K562 (cell line): ENCODE measurements around the gene DCST1. TPM values are rescaled to one million over a fixed set of nuclear protein-coding genes. Genes with fewer than 3 reads are reported as not detected.

ENCODE experiments used
- CEBPG ChIP-seq, 3 experiments: fragments of 200-800 bp in 1 of 3; sonication (Bioruptor generic) in 1 of 3; sonication (generic) in 1 of 3; formaldehyde crosslinking in 1 of 3; IDR thresholded peaks in 2 of 3; conservative IDR thresholded peaks in 1 of 3; 2 replicates each; pipeline versions ENCODE4 v1.6.1 to v1.8.0; 2016 to 2022; ENCODE audit warnings: missing compliant biosample characterization in 2 of 3, missing genetic modification characterization in 2 of 3, mild to moderate bottlenecking in 1 of 3, missing genetic modification reagents in 1 of 3
- CTBP1 ChIP-seq: fragments of 450-650 bp; IDR thresholded peaks from 2 replicates; pipeline ENCODE4 v1.6.1; 2016; ENCODE audit warnings: borderline replicate concordance
- ELF1 ChIP-seq: fragments of 200-800 bp; sonication (Bioruptor generic); IDR thresholded peaks from 2 replicates; pipeline ENCODE4 v1.6.1; 2016; ENCODE audit warnings: missing genetic modification characterization, missing compliant biosample characterization
- FOXK2 ChIP-seq, 2 experiments: fragments of 450-650 bp; IDR thresholded peaks in 1 of 2; conservative IDR thresholded peaks in 1 of 2; 2 replicates each; pipeline ENCODE4 v1.6.1; 2016; ENCODE audit warnings: low read depth in 2 of 2, mild to moderate bottlenecking in 1 of 2
- HLTF ChIP-seq: fragments of 450-650 bp; IDR thresholded peaks from 2 replicates; pipeline ENCODE4 v1.6.1; 2016
- MAZ ChIP-seq, 2 experiments: fragments of 450-650 bp in 1 of 2; sonication (generic) in 1 of 2; formaldehyde crosslinking; IDR thresholded peaks in 1 of 2; conservative IDR thresholded peaks in 1 of 2; 2 replicates each; pipeline versions ENCODE4 v1.4.0 to v1.5.0; 2020; ENCODE audit warnings: mild to moderate bottlenecking in 1 of 2, missing genetic modification reagents in 1 of 2
- NONO ChIP-seq, 2 experiments: fragments of 200-400 bp in 1 of 2; fragments of 450-650 bp in 1 of 2; formaldehyde crosslinking in 1 of 2; IDR thresholded peaks; 2 replicates each; pipeline ENCODE4 v1.6.1; 2017; ENCODE audit warnings: low read depth in 2 of 2, mild to moderate bottlenecking in 2 of 2, moderate library complexity in 2 of 2, low read length in 1 of 2
- NRF1 ChIP-seq, 2 experiments: fragments of 450-650 bp; IDR thresholded peaks in 1 of 2; conservative IDR thresholded peaks in 1 of 2; 2 replicates each; pipeline ENCODE4 v1.6.1; 2014; ENCODE audit warnings: mild to moderate bottlenecking in 2 of 2
- PHB ChIP-seq: fragments of 250-450 bp; sonication (Bioruptor Pico); IDR thresholded peaks from 2 replicates; pipeline ENCODE4 v1.5.0; 2021
- PHF8 ChIP-seq: fragments of 200-600 bp; sonication (generic); IDR thresholded peaks from 2 replicates; pipeline ENCODE4 v1.6.1; 2012; ENCODE audit warnings: mixed run types, mild to moderate bottlenecking, inconsistent platforms, low read length, moderate library complexity, borderline replicate concordance
- REST ChIP-seq, 2 experiments: fragments of 450-650 bp; formaldehyde crosslinking in 1 of 2; IDR thresholded peaks; 2 replicates each; pipeline versions ENCODE4 v1.4.0 to v1.6.1; 2014 to 2020; ENCODE audit warnings: mild to moderate bottlenecking in 2 of 2, borderline replicate concordance in 1 of 2, low read depth in 1 of 2
- ZBED1 ChIP-seq: IDR thresholded peaks from 2 replicates; pipeline ENCODE4 v1.6.1; 2014
- ZBTB1 ChIP-seq: sonication (generic); formaldehyde crosslinking; IDR thresholded peaks from 2 replicates; pipeline ENCODE4 v1.8.1; 2023; ENCODE audit warnings: missing genetic modification reagents, low read depth, mild to moderate bottlenecking, borderline replicate concordance
- ZBTB7A ChIP-seq: IDR thresholded peaks from 2 replicates; pipeline ENCODE4 v1.6.1; 2011; ENCODE audit warnings: low read depth, mild to moderate bottlenecking, low read length, moderate library complexity, borderline replicate concordance; ENCODE audit not compliant: control insufficient read depth
- ZC3H11A ChIP-seq: IDR thresholded peaks from 2 replicates; pipeline ENCODE4 v1.6.1; 2012; ENCODE audit warnings: low read depth, low read length, improper control_type of control experiment
- ZNF444 ChIP-seq: fragments of 250-450 bp; sonication (Bioruptor Pico); IDR thresholded peaks from 2 replicates; pipeline ENCODE4 v1.4.0; 2020; ENCODE audit warnings: mild to moderate bottlenecking, moderate library complexity
- ZNF551 ChIP-seq: fragments of 250-450 bp; sonication (Bioruptor Pico); IDR thresholded peaks from 2 replicates; pipeline ENCODE4 v1.5.0; 2021; ENCODE audit warnings: mild to moderate bottlenecking, moderate library complexity
- polyA plus RNA-seq, 8 experiments: library from polyadenylated mRNA; depleted of rRNA in 4 of 8; stranded (reverse) in 5 of 8; unstranded in 3 of 8; fragments of >200 nt; fragmentation: Nextera tagmentation in 2 of 8; fragmentation: Illumina TruSeq in 1 of 8; extraction: Ambion mirVana in 2 of 8; extraction: Trizol in 1 of 8; gene quantifications; 2 replicates each; pipeline versions ENCODE4 v1.2.1 to v1.2.3, GENCODE V29; 2011 to 2014; ENCODE audit warnings: inconsistent platforms in 1 of 8, missing spikeins in 1 of 8
- total RNA-seq, 7 experiments: library from RNA; depleted of rRNA in 6 of 7; stranded (reverse); fragments of >200 nt in 6 of 7; fragmentation: Illumina TruSeq in 2 of 7; extraction: Trizol in 2 of 7; gene quantifications; 2 replicates each; pipeline versions ENCODE4 v1.2.1 to v1.2.3, GENCODE V29; 2011 to 2021; ENCODE audit warnings: low replicate concordance in 1 of 7
- TF ChIP-seq, protein P1 (sequence below): fragments of 250-450 bp; sonication (Bioruptor Pico); IDR thresholded peaks from 2 replicates; pipeline ENCODE4 v1.5.0; 2021

DCST1 gene
- total and polyA plus RNA-seq, 9 of the 15 experiments (the other 6 are each of a cell fraction or from before 2014, with no cell fraction given), result not detected

- TF ChIP-seq REST (IDR thresholded peaks at IDR 0.05; ENCODE audit: borderline replicate concordance) (peak; percentile 56; the same call in 1 of the 2 replicates), REST (CRISPR knock-in tag; IDR thresholded peaks at IDR 0.05; ENCODE audit: low read depth) (no peak), PHF8 (peak; percentile 49; the same call in 1 of the 2 replicates), ZBTB1 (CRISPR knock-in tag) (0 out of 2 replicates have a peak, but pooled peaks have one; percentile 36), FOXK2 (conservative IDR thresholded peaks at IDR 0.05 in 1 of 2, IDR thresholded peaks at IDR 0.05 in 1 of 2; ENCODE audit: low read depth in 2 of 2) (no peak), ZBED1 (no peak), NRF1 (conservative IDR thresholded peaks at IDR 0.05 in 1 of 2, IDR thresholded peaks at IDR 0.05 in 1 of 2) (peak in 1 of 2 experiments; percentile 21; a peak in 1 of 4 replicates), ZNF444 (no peak), ZC3H11A (no peak), PHB (CRISPR knock-in tag) (no peak), HLTF (no peak), CTBP1 (no peak), ZNF551 (no peak), NONO (IDR thresholded peaks at IDR 0.05; ENCODE audit: low read depth in 2 of 2, low read length in 1 of 2) (no peak; a peak in 1 of 4 replicates), CEBPG (CRISPR knock-in tag; IDR thresholded peaks at IDR 0.05) (no peak), CEBPG (tag; conservative IDR thresholded peaks at IDR 0.05 in 1 of 2, IDR thresholded peaks at IDR 0.05 in 1 of 2) (no peak), ZBTB7A (peak; percentile 96), ELF1 (tag) (peak; percentile 23; the same call in 1 of the 2 replicates), MAZ (CRISPR knock-in tag; conservative IDR thresholded peaks at IDR 0.05 in 1 of 2, IDR thresholded peaks at IDR 0.05 in 1 of 2) (peak in 1 of 2 experiments; percentile 84; a peak in 1 of 4 replicates)
- TF ChIP-seq, protein P1, sequence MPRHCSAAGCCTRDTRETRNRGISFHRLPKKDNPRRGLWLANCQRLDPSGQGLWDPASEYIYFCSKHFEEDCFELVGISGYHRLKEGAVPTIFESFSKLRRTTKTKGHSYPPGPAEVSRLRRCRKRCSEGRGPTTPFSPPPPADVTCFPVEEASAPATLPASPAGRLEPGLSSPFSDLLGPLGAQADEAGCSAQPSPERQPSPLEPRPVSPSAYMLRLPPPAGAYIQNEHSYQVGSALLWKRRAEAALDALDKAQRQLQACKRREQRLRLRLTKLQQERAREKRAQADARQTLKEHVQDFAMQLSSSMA (CRISPR knock-in tag), result no peak
Measured at GRCh38 chr1:154999571-155000410, 33.8 kb upstream of the DCST1 start (continued).
